Neural cell (in vitro differentiated cells): Measurements from ENCODE around the gene RNASEH2C.

Experiments used
- CTCF ChIP-seq: fragments of 450-650 bp; IDR thresholded peaks from 2 replicates; pipeline ENCODE4 v1.5.1; 2014; ENCODE audit warnings: antibody characterized with exemption, mild to moderate bottlenecking, moderate library complexity; ENCODE audit not compliant: poor library complexity, severe bottlenecking
- EP300 ChIP-seq: fragments of 450-650 bp; conservative IDR thresholded peaks from 2 replicates; pipeline ENCODE4 v1.6.1; 2014; ENCODE audit warnings: antibody characterized with exemption, mild to moderate bottlenecking, moderate library complexity; ENCODE audit not compliant: poor library complexity, severe bottlenecking
- EZH2 ChIP-seq: fragments of 200-600, 300-800 bp; shearing (Covaris generic), sonication (generic); IDR thresholded peaks from 2 replicates; pipeline ENCODE4 v1.6.1; 2014; ENCODE audit warnings: antibody characterized with exemption, low read length, borderline replicate concordance, mild to moderate bottlenecking; ENCODE audit not compliant: insufficient read depth, poor library complexity, severe bottlenecking
- MXI1 ChIP-seq: fragments of 450-650 bp; conservative IDR thresholded peaks from 2 replicates; pipeline ENCODE4 v1.6.1; 2014; ENCODE audit warnings: antibody characterized with exemption, mild to moderate bottlenecking; ENCODE audit not compliant: poor library complexity, severe bottlenecking
- POLR2AphosphoS5 ChIP-seq: IDR thresholded peaks from 2 replicates; pipeline ENCODE4 v1.6.1; 2012
- RAD21 ChIP-seq: fragments of 450-650 bp; conservative IDR thresholded peaks from 2 replicates; pipeline ENCODE4 v1.6.1; 2014; ENCODE audit warnings: antibody characterized with exemption, mild to moderate bottlenecking, moderate library complexity
- REST ChIP-seq: IDR thresholded peaks from 2 replicates; pipeline ENCODE4 v1.6.1; 2012; ENCODE audit warnings: borderline replicate concordance
- SMC3 ChIP-seq: fragments of 450-650 bp; conservative IDR thresholded peaks from 2 replicates; pipeline ENCODE4 v1.6.1; 2014; ENCODE audit warnings: antibody characterized with exemption, mild to moderate bottlenecking, moderate library complexity; ENCODE audit not compliant: poor library complexity
- TAF1 ChIP-seq: IDR thresholded peaks from 2 replicates; pipeline ENCODE4 v1.6.1; 2012; ENCODE audit warnings: low read depth

GRCh38 chr11:65713212-65713969 lies 7.2 kb downstream of the RNASEH2C start:
- TF ChIP-seq EZH2 (no peak), RAD21 (no peak), CTCF (no peak), EP300 (no peak), POLR2AphosphoS5 (no peak), SMC3 (no peak), TAF1 (no peak), REST (no peak), MXI1 (no peak)
